Dedifferentiated amniotic fluid mesenchymal stem cell (primary cell): ENCODE results near the gene RPUSD4.

Source experiments
- DNase-seq: peaks from one replicate; pipeline ENCODE4 v3.0.0-alpha.2; 2016; ENCODE audit errors: extremely low spot score

RPUSD4 gene

GRCh38 chr11:126182787-126183445 is 28.5 kb downstream of the RPUSD4 start:
- DNase-seq = no peak

- no peak for DNase-seq
These were observed 29.3 kb downstream of the RPUSD4 start for GRCh38 chr11:126181939-126182730.

- DNase-seq = no peak
These were observed 34.5 kb downstream of the RPUSD4 start for GRCh38 chr11:126176853-126177470.

GRCh38 chr11:126175393-126175792 is 36.1 kb downstream of the RPUSD4 start:
- DNase-seq = no peak

- no peak for DNase-seq
These were observed 36.6 kb downstream of the RPUSD4 start for GRCh38 chr11:126174816-126175215.

- no peak for DNase-seq
These were observed 38.2 kb downstream of the RPUSD4 start for GRCh38 chr11:126173257-126173656.

- no peak for DNase-seq
These were observed 38.8 kb downstream of the RPUSD4 start for GRCh38 chr11:126172596-126173038.

- DNase-seq = no peak
These were observed 42.2 kb downstream of the RPUSD4 start for GRCh38 chr11:126169291-126169690.

GRCh38 chr11:126167488-126167887 is 44.0 kb downstream of the RPUSD4 start:
- no peak for DNase-seq

GRCh38 chr11:126166413-126166812 is 45.0 kb downstream of the RPUSD4 start:
- DNase-seq = no peak

- no peak for DNase-seq
These were observed 45.7 kb downstream of the RPUSD4 start for GRCh38 chr11:126165757-126166156.

GRCh38 chr11:126165311-126165720 is 46.1 kb downstream of the RPUSD4 start:
- no peak for DNase-seq

- no peak for DNase-seq
These were observed 46.7 kb downstream of the RPUSD4 start for GRCh38 chr11:126164781-126165180.

GRCh38 chr11:126163779-126164178 is 47.7 kb downstream of the RPUSD4 start:
- no peak for DNase-seq

- DNase-seq = peak; percentile 77
These were observed 48.3 kb downstream of the RPUSD4 start for GRCh38 chr11:126163074-126163700.

GRCh38 chr11:126162306-126163030 is 49.0 kb downstream of the RPUSD4 start:
- DNase-seq = no peak

- DNase-seq = no peak
These were observed 50.4 kb downstream of the RPUSD4 start for GRCh38 chr11:126161023-126161391.

GRCh38 chr11:126160345-126161022 is 51.0 kb downstream of the RPUSD4 start:
- DNase-seq = no peak

- no peak for DNase-seq
These were observed 51.6 kb downstream of the RPUSD4 start for GRCh38 chr11:126159719-126160344.

GRCh38 chr11:126158054-126158791 is 53.2 kb downstream of the RPUSD4 start:
- no peak for DNase-seq
